Body of pancreas (tissue), 4 donors: ENCODE results near the gene COL27A1. TPM values are rescaled to one million over a fixed set of nuclear protein-coding genes. Genes with fewer than 3 reads are reported as not detected.

Source experiments
- ATAC-seq: fragments of 150-250 bp; one replicate; pipeline ENCODE4 v1.9.1; 2016
- DNase-seq, 4 donors: peaks; one replicate each; pipeline ENCODE4 v3.0.0-alpha.2; 2019
- H3K27ac ChIP-seq, 4 donors: fragments of 200-600 bp; sonication (generic); 1 replicate in 3 of 4; 2 replicates in 1 of 4; pipeline versions ENCODE4 v1.5.1 to v1.6.1; 2016 to 2019; ENCODE audit warnings: mild to moderate bottlenecking in 1 of 4, mixed read lengths in 1 of 4, moderate library complexity in 1 of 4
- H3K27me3 ChIP-seq, 2 donors: fragments of 200-600 bp; sonication (generic); one replicate each; pipeline ENCODE4 v1.6.0; 2016; ENCODE audit warnings: mild to moderate bottlenecking in 1 of 2
- H3K36me3 ChIP-seq, 2 donors: fragments of 200-600 bp; sonication (generic); replicated peaks in 1 of 2; 2 replicates each; pipeline ENCODE4 v1.5.1; 2016; ENCODE audit warnings: low read depth in 2 of 2; ENCODE audit not compliant: insufficient read depth in 1 of 2
- H3K4me1 ChIP-seq: fragments of 200-600 bp; sonication (generic); one replicate; pipeline ENCODE4 v1.6.0; 2016
- H3K4me3 ChIP-seq, 2 donors: fragments of 200-600 bp; sonication (generic); 1 replicate in 1 of 2; 2 replicates in 1 of 2; pipeline ENCODE4 v1.5.1; 2016 to 2019
- H3K9me3 ChIP-seq, 3 donors: fragments of 200-600 bp; sonication (generic); 1 replicate in 2 of 3; 2 replicates in 1 of 3; pipeline ENCODE4 v1.5.1; 2016
- CTCF ChIP-seq, 7 experiments: fragments of 450-650 bp in 4 of 7; fragments of 200-600 bp in 3 of 7; sonication (generic) in 3 of 7; IDR thresholded peaks; one replicate each; pipeline ENCODE4 v1.5.1; 2016 to 2019; ENCODE audit warnings: antibody characterized with exemption in 7 of 7
- POLR2A ChIP-seq, 3 donors: fragments of 450-650 bp; IDR thresholded peaks; one replicate each; pipeline ENCODE4 v1.6.1; 2016; ENCODE audit warnings: antibody characterized with exemption in 3 of 3, mild to moderate bottlenecking in 2 of 3
- WGBS, 2 donors: methylation state at CpG; one replicate each; pipeline ENCODE4 v1.1.5; 2017; 5-methylcytosine and 5-hydroxymethylcytosine counted together
- intact Hi-C: fragments of 100-400 bp; cut with DNase I; formaldehyde crosslinking; loops from one replicate; pipeline ENCODE4 v1.15.1; 2023
- total RNA-seq, 2 donors: library from RNA; depleted of rRNA; stranded (reverse); fragments of >200 nt; gene quantifications; one replicate each; pipeline ENCODE4 v1.1.0, GENCODE V29; 2016

COL27A1 gene
- 10 to 100 TPM; 24.1 to 58.0 TPM for total RNA-seq

GRCh38 chr9:114155263-114155994 lies at the start of gene COL27A1:
Gene COL27A1, plus strand, starts transcription at chr9:114155537. Its CDS starts 414 bp downstream, at chr9:114155951.
- Histone ChIP-seq H3K27me3 (no peaks in the 10 kb centered on the region), H3K36me3 (no peaks in the 10 kb centered on the region), H3K9me3 (no peaks in the 10 kb centered on the region), H3K27ac (peak within 1 kb of the TSS in 3 of 4 donors; percentile 42 to 73 (median 72)), H3K4me3 (peak within 1 kb of the TSS; percentile 31 to 50), H3K4me1 (peaks cover 26% of the 10 kb centered on the region)
- TF ChIP-seq POLR2A (IDR thresholded peaks at IDR 0.05) (peak in 2 of 3 donors; percentile 41 to 59), CTCF (IDR thresholded peaks at IDR 0.05) (peak; percentile 91 to 97 (median 93))
- DNase-seq, result peak; percentile 80 to 88 (median 85)
- ATAC-seq, result peak; percentile 88
- intact Hi-C loops, result loop anchor here (5.0 kb wide), 1 partner anchor 63 kb away; no protein-coding TSS in a partner anchor
- 0 to 1% methylated on average over 23 to 55 of the region's 63 CpGs for whole genome bisulfite sequencing, 2 donors

DNA sequence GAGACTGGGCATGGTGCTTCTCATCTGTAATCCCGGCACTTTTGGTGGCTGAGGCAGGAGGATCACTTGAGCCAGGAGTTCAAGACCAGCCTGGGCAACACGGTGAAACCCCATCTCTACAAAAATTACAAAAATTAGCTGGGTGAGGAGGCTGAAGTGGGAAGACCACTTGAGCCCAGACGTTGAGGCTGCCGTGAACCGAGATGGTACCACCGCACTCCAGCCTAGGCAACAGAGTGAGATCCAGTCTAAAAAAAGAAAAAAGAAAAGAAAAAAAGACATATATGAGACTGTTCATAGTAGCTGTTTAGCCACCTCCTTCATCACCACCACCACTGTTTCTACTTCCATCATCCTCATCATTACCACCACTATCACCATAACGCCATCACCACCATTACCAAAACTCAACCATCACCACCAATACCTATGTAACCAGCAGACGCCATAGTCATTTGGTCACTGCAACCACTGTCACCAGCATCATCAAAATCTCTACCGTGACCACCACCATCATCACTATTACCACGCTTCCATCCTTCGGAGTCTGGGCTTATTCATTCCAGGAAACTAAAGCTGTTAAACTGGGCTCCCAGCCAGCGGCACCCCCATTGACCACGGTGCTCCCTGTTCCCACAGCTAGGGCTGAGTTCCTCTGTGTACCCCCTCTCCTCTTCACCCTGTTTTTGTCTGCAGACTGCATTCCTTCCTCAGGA lies 47.9 kb upstream of the COL27A1 start:
- Histone ChIP-seq H3K4me3 (no peak overlapping the region), H3K27ac (no peak overlapping the region), H3K27me3 (no peaks in the 10 kb centered on the region), H3K4me1 (peaks cover 6% of the 10 kb centered on the region), H3K36me3 (no peaks in the 10 kb centered on the region), H3K9me3 (no peaks in the 10 kb centered on the region)
- WGBS, 2 donors, result 61 to 65% methylated on average over 13 of the region's 13 CpGs
- intact Hi-C loops, result loop anchor here (5.0 kb wide), 1 partner anchor 185 kb away; no protein-coding TSS in a partner anchor
- TF ChIP-seq POLR2A (IDR thresholded peaks at IDR 0.05) (no peak), CTCF (IDR thresholded peaks at IDR 0.05) (no peak)
- DNase-seq (no peak), ATAC-seq (peak; percentile 53)

DNA sequence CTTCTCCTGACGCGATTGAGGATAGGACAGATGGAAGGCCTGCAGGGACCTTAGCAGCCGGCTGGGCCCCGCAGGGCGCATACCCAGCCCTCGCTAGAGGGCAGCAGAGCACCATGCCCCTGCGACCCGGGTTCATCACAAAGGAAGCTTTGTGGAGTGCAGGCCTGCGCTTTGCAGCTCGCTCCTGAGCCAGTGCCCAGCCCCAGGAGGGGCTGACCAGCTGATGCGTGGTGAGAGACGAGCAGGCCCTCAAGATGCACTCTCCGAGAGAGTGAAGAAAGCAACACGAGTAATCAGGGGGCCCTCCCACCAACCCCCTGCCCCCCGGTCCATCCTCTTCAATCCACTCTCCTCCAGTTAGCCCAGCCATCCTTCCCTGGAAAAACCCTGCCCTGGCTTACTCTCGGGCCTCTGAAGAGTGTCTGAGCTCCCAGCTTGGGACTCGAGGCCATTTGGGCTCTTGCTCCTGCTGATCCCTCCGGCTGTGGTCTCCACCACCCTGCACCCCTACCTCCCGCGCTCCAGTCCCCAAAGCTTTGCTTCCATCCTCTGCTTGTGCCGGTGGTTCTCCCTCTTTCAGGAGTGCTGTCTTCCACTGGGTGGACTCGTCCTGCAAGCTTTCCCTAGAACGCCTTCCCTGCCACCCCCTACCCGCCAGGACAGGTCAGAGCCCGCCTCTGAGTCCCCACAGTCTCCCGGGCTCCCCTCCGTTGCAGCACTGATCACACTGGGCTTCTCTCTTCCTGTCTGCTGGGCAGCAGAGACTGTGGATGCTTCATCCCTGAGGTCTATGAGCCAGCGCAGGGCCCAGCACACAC lies 47.1 kb upstream of the COL27A1 start:
- H3K27ac ChIP-seq, result no peak overlapping the region
- H3K4me3 ChIP-seq, result no peak overlapping the region
- DNase-seq, result peak; percentile 83 to 89 (median 88)
- TF ChIP-seq CTCF (IDR thresholded peaks at IDR 0.05) (peak; percentile 94 to 99 (median 99)), POLR2A (IDR thresholded peaks at IDR 0.05) (no peak)
- no peaks in the 10 kb centered on the region for H3K9me3 ChIP-seq
- no peaks in the 10 kb centered on the region for H3K27me3 ChIP-seq
- H3K4me1 ChIP-seq, result peaks cover 7% of the 10 kb centered on the region
- intact Hi-C loops, result loop anchor here (5.0 kb wide), 1 partner anchor 184 kb away; no protein-coding TSS in a partner anchor
- WGBS, 2 donors, result 40 to 49% methylated on average over 21 to 26 of the region's 28 CpGs
- peak; percentile 98 for ATAC-seq
- no peaks in the 10 kb centered on the region for H3K36me3 ChIP-seq

GRCh38 chr9:114109124-114109523 lies 46.2 kb upstream of the COL27A1 start:
- no peaks in the 10 kb centered on the region for H3K9me3 ChIP-seq
- no peak overlapping the region for H3K4me3 ChIP-seq
- no peaks in the 10 kb centered on the region for H3K27me3 ChIP-seq
- no peak for ATAC-seq
- 74 to 85% methylated on average over 4 to 6 of the region's 6 CpGs for WGBS, 2 donors
- intact Hi-C loops, result loop anchor here (5.0 kb wide), 1 partner anchor 183 kb away; no protein-coding TSS in a partner anchor
- no peak for DNase-seq
- no peak for TF ChIP-seq CTCF (IDR thresholded peaks at IDR 0.05)
- no peak for TF ChIP-seq POLR2A (IDR thresholded peaks at IDR 0.05)
- no peaks in the 10 kb centered on the region for H3K36me3 ChIP-seq
- H3K27ac ChIP-seq, result no peak overlapping the region
- H3K4me1 ChIP-seq, result peaks cover 10% of the 10 kb centered on the region
